GM18499 (cell line): ENCODE results near the gene SH3BP5.
A peak's percentile ranks its signal among the peaks of the same experiment; 100 is the strongest.
"Not testable (repeated sequence)": the region's sequence is repeated elsewhere in the genome, so short reads cannot be mapped to it uniquely, and the experiment has no call there.

Experiments
- ATAC-seq: cut with Tn5 transposase; IDR thresholded peaks from one replicate; pipeline ENCODE4 v1.9.1; 2021; ENCODE audit warnings: moderate number of reproducible peaks; ENCODE audit not compliant: insufficient read depth, unreplicated experiment

SH3BP5 gene

GRCh38 chr3:15332405-15333098, at the start of gene SH3BP5:
TSS of gene SH3BP5 (minus strand) at chr3:15332586. CDS start at chr3:15332408, 178 bp downstream.
- no peak for ATAC-seq

GRCh38 chr3:15380980-15381890, 48.8 kb upstream of the SH3BP5 start:
- ATAC-seq, result no peak

DNA sequence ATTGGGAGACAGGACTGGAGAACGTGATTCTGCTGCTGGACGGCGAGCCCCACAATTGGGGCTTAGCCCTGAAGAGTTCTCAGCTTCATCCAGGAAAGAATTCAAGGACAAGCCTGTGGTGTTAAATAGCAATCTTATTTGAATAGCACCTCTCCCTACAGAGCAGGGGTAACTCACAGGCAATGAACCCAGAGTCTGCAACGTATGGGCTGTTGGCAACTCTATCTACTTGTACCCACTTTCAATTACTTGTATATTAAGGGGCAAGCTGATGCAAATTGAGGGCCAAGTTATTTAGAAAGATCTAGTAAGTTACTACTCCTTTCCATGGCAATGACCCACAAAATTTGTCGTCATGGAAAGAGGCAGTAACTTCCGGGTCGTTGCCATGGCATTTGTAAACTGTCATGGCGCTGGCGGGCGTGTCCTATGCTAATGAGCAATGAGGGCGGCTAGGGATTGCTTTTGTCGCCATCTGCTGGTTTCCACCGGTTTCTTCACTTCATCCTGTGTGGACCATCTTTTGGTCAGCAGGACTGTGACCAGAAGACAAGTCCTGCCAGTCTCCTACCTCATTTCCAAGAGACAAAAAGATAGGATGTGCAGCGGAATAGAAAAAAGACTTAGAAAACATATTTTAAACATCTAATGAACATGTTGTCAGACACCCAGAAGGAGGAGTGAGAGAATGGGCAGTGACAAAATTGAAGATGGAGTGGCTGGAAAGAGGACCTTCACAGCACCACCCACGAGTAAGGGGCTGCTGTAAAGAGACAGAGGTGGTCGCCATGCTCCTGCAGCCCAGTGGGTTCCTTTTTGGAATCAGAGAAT, 45.8 kb upstream of the SH3BP5 start:
- ATAC-seq, result peak; percentile 85

- no peak for ATAC-seq
Measured at GRCh38 chr3:15375461-15376000, 43.1 kb upstream of the SH3BP5 start.

DNA sequence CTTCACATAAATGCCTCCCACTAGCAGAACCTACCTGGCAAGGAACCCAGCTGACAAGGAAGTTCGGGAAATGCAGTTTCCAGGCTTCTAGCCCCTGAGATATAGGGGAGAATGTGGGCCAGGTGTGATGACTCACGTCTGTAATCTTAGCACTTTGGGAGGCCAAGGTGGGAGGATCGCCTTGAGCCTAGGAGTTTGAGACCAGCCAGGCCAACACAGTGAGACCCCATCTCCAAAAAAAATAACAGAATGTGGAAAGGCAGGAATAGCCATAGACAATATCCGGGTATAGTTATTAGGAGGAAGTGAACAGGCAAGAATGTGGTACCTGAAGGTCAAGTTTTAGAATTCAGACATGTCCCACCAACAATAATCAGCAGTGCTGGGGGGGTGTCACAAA, 40.5 kb upstream of the SH3BP5 start:
- ATAC-seq, result no peak

- no peak for ATAC-seq
Measured at GRCh38 chr3:15368561-15369135, 36.3 kb upstream of the SH3BP5 start.

- no peak for ATAC-seq
Measured at GRCh38 chr3:15367059-15367458, 34.7 kb upstream of the SH3BP5 start.

DNA sequence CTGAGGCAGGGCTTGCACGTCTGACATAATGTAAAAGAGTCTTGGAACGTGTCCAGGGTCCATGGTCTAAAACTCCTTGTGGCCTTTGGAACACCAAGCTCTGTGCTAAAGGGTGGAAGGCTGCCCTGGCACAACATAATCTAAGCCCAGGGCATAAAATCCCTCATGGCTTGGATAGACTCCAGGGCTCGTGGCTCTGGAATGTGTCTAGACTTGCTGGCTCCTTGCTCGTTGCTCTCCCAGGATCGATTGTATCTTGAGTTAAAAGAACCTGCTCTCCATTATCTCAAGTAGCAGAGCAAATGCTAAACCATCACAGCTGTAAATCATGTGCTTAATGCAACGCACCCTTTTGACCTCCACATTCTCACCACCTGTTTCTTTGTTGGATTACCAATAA, 31.7 kb upstream of the SH3BP5 start:
- not testable (repeated sequence) for ATAC-seq

GRCh38 chr3:15361494-15362214, 29.3 kb upstream of the SH3BP5 start:
- ATAC-seq, result peak; percentile 71

DNA sequence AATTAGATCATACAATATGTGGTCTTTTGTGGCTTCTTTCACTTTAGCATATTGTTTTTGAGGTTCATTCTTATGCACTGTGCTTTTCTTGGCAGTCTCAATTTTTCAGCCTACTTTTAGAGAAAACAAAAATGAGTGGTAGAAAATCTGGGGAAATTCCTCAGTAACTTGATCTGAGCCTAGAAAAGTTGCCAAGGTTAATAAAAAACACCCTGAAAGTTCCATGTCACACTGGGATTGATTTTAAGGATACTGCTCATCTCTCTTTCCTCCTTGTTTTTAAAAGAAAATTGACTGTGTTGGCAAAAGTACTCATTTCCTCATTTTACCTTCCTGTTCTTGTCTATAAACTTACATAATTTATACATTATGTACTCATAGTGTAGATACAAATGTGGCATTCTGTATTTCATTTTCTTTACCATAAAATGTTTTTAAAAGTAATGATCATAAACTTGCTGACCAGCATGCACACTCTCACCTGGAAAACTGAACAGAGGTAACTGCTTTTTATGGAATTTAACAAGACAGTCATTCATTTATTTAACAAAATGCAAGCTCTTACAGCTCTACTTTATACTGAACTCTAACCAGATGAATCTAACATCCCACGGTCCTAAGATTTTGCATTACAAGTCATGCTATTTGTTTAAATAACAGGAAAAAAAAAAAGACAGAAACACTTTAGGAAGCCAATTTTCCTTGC, 28.6 kb upstream of the SH3BP5 start:
- no peak for ATAC-seq

DNA sequence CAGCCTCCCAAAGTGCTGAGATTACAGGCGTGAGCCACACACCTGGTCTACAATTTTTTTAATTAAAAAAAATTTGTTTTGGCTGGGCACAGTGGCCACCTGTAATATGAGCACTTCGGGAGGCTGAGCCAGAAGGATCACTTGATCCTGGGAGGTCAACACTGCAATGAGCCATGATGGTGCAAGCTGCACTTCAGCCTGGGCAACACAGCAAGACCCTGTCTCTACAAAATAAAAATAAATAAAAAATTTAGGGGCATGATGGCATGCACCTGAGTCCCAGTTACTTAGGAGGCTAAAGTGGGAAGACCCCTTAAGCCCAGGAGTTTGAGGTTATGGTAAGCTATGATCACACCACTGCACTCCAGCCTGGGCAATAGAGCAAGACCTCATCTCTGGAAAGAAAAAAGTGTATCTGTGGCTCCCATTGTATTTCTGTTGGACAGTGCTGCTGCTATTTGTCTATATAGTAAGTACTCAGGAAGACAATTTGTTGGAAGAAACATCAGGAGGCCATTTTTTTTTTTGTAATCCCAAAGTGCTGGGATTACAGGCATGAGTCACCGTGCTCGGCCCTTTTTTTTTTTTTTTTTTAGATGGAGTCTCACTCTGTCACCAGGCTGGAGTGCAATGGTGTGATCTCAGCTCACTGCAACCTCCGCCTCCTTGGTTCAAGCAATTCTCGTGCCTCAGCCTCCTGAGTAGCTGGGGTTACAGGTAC, 27.5 kb upstream of the SH3BP5 start:
- no peak for ATAC-seq

- ATAC-seq, result not testable (repeated sequence)
Measured at GRCh38 chr3:15356651-15357061, 24.3 kb upstream of the SH3BP5 start.

GRCh38 chr3:15356176-15356575, 23.8 kb upstream of the SH3BP5 start:
- no peak for ATAC-seq

DNA sequence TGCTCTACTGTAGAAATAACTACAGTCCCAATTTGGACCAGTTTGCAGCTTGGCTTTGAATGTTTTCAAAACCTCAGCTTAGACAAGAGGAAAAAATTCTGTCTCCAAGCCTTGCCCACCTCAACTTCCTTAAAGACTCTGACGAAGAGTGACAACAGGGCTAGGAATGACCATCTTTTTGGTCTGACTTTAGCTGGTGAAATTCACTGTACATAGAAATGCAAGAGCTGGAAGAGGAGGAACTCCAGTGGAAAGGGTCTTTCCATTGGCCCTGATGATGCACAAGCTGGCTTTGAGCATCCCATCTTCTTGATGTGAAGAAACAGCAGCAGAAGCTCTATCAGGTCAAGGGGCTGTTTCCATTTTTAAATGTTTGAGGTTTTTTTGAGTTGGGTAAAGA, 22.7 kb upstream of the SH3BP5 start:
- no peak for ATAC-seq

GRCh38 chr3:15354485-15354884, 22.1 kb upstream of the SH3BP5 start:
- ATAC-seq, result no peak

- ATAC-seq, result no peak
Measured at GRCh38 chr3:15350141-15350540, 17.8 kb upstream of the SH3BP5 start.

DNA sequence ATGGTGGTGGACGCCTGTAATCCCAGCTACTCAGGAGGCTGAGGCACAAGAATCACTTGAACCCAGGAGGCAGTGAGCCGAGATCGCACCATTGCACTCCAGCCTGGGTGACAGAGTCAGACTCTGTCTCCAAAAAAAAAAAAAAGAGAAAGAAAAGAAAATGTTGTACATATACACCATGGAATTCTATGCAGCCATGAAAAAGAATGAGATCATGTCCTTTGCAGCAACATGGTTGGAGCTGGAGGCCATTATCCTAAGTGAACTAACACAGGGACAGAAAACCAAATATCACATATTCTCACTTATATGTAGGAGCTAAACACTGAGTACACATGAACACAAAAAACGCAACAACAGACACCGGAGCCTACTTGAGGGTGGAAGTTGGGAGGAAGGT, 17.1 kb upstream of the SH3BP5 start:
- ATAC-seq, result not testable (repeated sequence)

DNA sequence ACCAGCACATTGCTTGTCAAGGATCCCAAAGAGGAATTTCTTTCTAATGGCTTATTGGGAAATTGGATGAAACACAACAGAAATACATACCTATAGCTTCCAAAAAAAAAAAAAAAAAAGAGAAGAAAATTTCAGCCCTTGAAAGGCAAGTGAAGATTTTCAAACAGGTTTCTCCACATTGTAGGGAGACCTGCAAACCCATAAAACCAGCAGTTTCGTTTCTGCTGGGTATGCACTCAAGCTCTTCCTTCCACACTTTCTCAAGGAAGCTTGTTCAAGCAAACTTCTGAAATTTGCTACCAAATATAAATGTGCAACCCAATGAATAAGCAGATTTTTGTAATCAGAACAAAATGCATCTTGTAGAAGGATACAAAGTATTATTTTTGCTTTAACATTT, 15.9 kb upstream of the SH3BP5 start:
- ATAC-seq, result no peak
